NT2/D1 (cell line): ENCODE measurements around the gene DALRD3.

ENCODE experiments used
- DNase-seq: peaks from one replicate; pipeline ENCODE4 v3.0.0-alpha.2; 2011; ENCODE audit warnings: low read depth, low spot score
- H3K27me3 ChIP-seq: 2 replicates; pipeline ENCODE4 v1.6.0; 2011; ENCODE audit warnings: mild to moderate bottlenecking; ENCODE audit not compliant: insufficient read length, insufficient read depth
- H3K36me3 ChIP-seq: 2 replicates; pipeline ENCODE4 v1.6.1; 2011; ENCODE audit warnings: mild to moderate bottlenecking, low read length, mixed read lengths; ENCODE audit not compliant: insufficient read depth, insufficient read length
- H3K4me1 ChIP-seq: 2 replicates; pipeline ENCODE4 v1.5.1; 2011; ENCODE audit not compliant: insufficient read depth, insufficient read length
- H3K4me3 ChIP-seq: 2 replicates; pipeline ENCODE4 v1.5.1; 2011; ENCODE audit warnings: low read depth; ENCODE audit not compliant: insufficient read length
- H3K9ac ChIP-seq: 2 replicates; pipeline ENCODE4 v1.6.0; 2011; ENCODE audit warnings: low read depth; ENCODE audit not compliant: insufficient read length
- H3K9me3 ChIP-seq: 2 replicates; pipeline ENCODE4 v1.5.1; 2011; ENCODE audit warnings: mild to moderate bottlenecking, low read length; ENCODE audit not compliant: insufficient read depth
- SUZ12 ChIP-seq: IDR thresholded peaks from 2 replicates; pipeline ENCODE4 v1.6.1; 2011; ENCODE audit not compliant: insufficient read length, insufficient read depth; ENCODE audit errors: extremely low read depth
- YY1 ChIP-seq: IDR thresholded peaks from 2 replicates; pipeline ENCODE4 v1.6.1; 2011; ENCODE audit not compliant: insufficient read length, insufficient read depth
- ZNF274 ChIP-seq: IDR thresholded peaks from 2 replicates; pipeline ENCODE4 v1.6.1; 2011; ENCODE audit warnings: mild to moderate bottlenecking, low read depth, low read length

DALRD3 gene, protein sequence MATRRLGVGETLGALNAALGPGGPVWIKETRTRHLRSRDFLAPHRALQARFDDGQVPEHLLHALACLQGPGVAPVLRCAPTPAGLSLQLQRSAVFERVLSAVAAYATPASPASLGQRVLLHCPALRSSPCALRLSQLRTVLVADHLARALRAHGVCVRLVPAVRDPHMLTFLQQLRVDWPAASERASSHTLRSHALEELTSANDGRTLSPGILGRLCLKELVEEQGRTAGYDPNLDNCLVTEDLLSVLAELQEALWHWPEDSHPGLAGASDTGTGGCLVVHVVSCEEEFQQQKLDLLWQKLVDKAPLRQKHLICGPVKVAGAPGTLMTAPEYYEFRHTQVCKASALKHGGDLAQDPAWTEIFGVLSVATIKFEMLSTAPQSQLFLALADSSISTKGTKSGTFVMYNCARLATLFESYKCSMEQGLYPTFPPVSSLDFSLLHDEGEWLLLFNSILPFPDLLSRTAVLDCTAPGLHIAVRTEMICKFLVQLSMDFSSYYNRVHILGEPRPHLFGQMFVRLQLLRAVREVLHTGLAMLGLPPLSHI

GRCh38 chr3:49017971-49018706, at the start of gene DALRD3:
TSS of gene DALRD3 (minus strand) at chr3:49018580. CDS start at chr3:49018564, 16 bp downstream.
- Histone ChIP-seq H3K36me3 (peaks cover 45% of the 10 kb centered on the region), H3K9ac (peak within 1 kb of the TSS; percentile 91), H3K27me3 (no peaks in the 10 kb centered on the region), H3K4me3 (peak within 1 kb of the TSS; percentile 81), H3K9me3 (no peaks in the 10 kb centered on the region), H3K4me1 (peaks cover 20% of the 10 kb centered on the region)
- no peak for DNase-seq
- TF ChIP-seq YY1 (no peak), SUZ12 (no peak), ZNF274 (no peak)

DNA sequence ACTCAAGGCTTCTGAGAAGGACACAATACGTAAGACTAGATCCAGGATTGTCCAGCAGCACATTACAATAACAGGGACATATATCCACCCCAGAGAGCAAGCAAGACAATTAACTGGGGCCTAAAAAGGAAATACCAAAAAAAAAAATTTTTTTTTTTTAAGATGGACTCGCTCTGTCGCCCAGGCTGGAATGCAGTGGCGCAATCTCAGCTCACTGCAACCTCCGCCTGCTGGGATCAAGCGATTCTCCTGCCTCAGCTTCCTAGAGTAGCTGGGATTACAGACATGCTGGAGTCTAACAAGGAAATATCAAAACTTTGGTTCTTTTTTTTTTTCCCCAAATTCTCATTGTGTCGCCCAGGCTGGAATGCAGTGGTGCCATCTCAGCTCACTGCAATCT, 39.6 kb upstream of the DALRD3 start:
- Histone ChIP-seq H3K4me3 (no peak overlapping the region), H3K27me3 (no peaks in the 10 kb centered on the region), H3K4me1 (no peaks in the 10 kb centered on the region), H3K9me3 (no peaks in the 10 kb centered on the region), H3K36me3 (peaks cover 79% of the 10 kb centered on the region), H3K9ac (no peak overlapping the region)
- no peak for DNase-seq
- no peak for TF ChIP-seq SUZ12
- no peak for TF ChIP-seq YY1
- no peak for TF ChIP-seq ZNF274

DNA sequence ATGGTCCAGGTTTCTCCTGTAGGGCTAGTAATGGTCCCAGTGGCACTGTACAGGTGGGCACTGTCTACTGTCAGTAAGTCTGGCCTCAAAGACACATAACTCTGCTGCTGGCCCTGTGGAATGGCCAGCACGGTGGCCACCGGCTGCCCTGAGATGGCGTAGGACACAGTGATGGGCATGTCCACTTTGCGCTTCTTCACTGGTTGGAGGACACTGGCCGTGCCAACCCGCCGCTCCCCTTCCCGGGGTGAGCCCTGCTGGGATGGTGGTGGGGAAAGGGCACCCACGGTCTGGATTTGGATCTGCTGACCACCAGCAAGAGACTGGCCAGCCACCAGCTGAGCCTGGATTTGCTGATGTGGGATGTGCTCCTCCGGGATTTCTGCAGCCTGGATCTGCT, 38.9 kb upstream of the DALRD3 start:
- peaks cover 80% of the 10 kb centered on the region for H3K36me3 ChIP-seq
- no peaks in the 10 kb centered on the region for H3K9me3 ChIP-seq
- H3K9ac ChIP-seq = no peak overlapping the region
- no peak for DNase-seq
- TF ChIP-seq YY1 (no peak), SUZ12 (no peak), ZNF274 (no peak)
- no peak overlapping the region for H3K4me3 ChIP-seq
- H3K27me3 ChIP-seq = no peaks in the 10 kb centered on the region
- H3K4me1 ChIP-seq = no peaks in the 10 kb centered on the region

DNA sequence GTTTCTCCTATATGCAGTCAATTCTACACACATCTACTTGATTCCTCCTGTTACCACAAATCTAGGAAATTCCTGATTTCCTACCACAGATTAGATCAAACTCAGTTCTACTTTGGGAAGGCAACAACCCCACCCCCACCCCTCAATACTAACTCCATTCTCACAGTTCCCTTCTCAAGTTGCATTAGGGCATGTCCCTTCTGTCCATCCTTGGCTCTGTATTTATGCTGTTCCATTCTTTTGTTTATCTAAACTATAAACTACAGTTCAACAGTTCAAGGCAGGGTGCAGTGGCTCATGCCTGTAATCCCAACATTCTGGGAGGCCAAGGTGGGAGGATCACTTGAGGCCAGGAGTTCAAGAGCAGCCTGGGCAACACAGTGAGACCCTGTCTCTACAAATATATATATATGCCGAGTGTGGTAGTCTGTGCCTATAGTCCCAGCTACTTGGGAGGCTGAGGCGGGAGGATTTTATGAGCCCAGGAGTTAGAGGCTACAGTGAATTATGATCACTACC, 36.0 kb upstream of the DALRD3 start:
- Histone ChIP-seq H3K27me3 (no peaks in the 10 kb centered on the region), H3K4me1 (no peaks in the 10 kb centered on the region), H3K9me3 (no peaks in the 10 kb centered on the region), H3K4me3 (no peak overlapping the region), H3K9ac (no peak overlapping the region), H3K36me3 (peaks cover 74% of the 10 kb centered on the region)
- TF ChIP-seq SUZ12 (no peak), ZNF274 (no peak), YY1 (no peak)
- DNase-seq = no peak

DNA sequence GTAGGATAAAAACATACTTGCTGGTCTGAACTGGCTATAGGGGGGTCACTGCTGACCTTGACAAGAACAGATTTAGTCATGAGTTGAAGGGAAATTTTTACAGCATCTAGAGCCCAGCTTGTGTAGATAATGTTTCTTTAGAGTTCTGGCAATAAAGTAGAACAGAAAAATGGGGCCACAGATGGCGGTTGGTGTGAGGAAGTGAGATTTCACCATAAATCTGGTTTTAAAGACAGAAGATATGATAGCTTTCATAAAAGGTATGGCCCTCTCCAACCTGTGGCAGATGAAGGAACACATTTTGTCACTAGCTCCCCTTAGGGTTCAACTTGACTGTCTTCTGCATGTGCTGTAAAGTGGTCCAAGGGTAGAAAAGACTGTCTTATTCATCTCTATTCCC, 35.2 kb upstream of the DALRD3 start:
- Histone ChIP-seq H3K27me3 (no peaks in the 10 kb centered on the region), H3K9me3 (no peaks in the 10 kb centered on the region), H3K4me1 (no peaks in the 10 kb centered on the region), H3K9ac (no peak overlapping the region), H3K36me3 (peaks cover 79% of the 10 kb centered on the region), H3K4me3 (no peak overlapping the region)
- DNase-seq = no peak
- no peak for TF ChIP-seq SUZ12
- TF ChIP-seq ZNF274 = no peak
- TF ChIP-seq YY1 = no peak

- H3K27me3 ChIP-seq = no peaks in the 10 kb centered on the region
- no peak for DNase-seq
- TF ChIP-seq ZNF274 (no peak), SUZ12 (no peak), YY1 (no peak)
- H3K9me3 ChIP-seq = no peaks in the 10 kb centered on the region
- no peaks in the 10 kb centered on the region for H3K4me1 ChIP-seq
- no peak overlapping the region for H3K9ac ChIP-seq
- H3K4me3 ChIP-seq = no peak overlapping the region
- peaks cover 90% of the 10 kb centered on the region for H3K36me3 ChIP-seq
Measured at GRCh38 chr3:49035281-49035680, 16.9 kb upstream of the DALRD3 start.

- no peaks in the 10 kb centered on the region for H3K27me3 ChIP-seq
- peaks cover 90% of the 10 kb centered on the region for H3K36me3 ChIP-seq
- TF ChIP-seq YY1 (no peak), SUZ12 (no peak), ZNF274 (no peak)
Measured at GRCh38 chr3:49034650-49035049, 16.3 kb upstream of the DALRD3 start.

More at GRCh38 chr3:49034650-49035049, 16.3 kb upstream of the DALRD3 start:
- Histone ChIP-seq H3K4me3 (no peak overlapping the region), H3K9me3 (no peaks in the 10 kb centered on the region), H3K4me1 (no peaks in the 10 kb centered on the region), H3K9ac (peak overlapping the region; percentile 18)
- DNase-seq = no peak
